ENCODE data around the gene ABLIM3.

GRCh38 chr5:149177911-149178565 lies 36.7 kb downstream of the ABLIM3 start:
- TF ChIP-seq CTCF (IDR thresholded peaks at IDR 0.05; ENCODE audit: low read length) (no peak), EZH2phosphoT487 (IDR thresholded peaks at IDR 0.05; ENCODE audit: low read length) (no peak), EZH2 (optimal IDR thresholded peaks at IDR 0.05; ENCODE audit: low read depth, low read length) (no peak)

Data from MM.1S (cell line).